ENCODE results near the gene SLC17A7.

SLC17A7 gene

GRCh38 chr19:49380391-49380790 is 60.9 kb downstream of the SLC17A7 start:
- H3K4me1 Mint-ChIP-seq: no peaks in the 10 kb centered on the region
- peaks cover 7% of the 10 kb centered on the region for H3K9me3 Mint-ChIP-seq
- DNase-seq: no peak
- H3K27me3 Mint-ChIP-seq: peaks cover 12% of the 10 kb centered on the region
- ATAC-seq: no peak
- no peak overlapping the region for H3K4me3 Mint-ChIP-seq
- peaks cover 5% of the 10 kb centered on the region for H3K36me3 Mint-ChIP-seq (ENCODE audit: low read depth)
- no peak overlapping the region for H3K27ac Mint-ChIP-seq

Measured in activated naive CD8-positive, alpha-beta T cell treated with anti-CD3 and anti-CD28 coated beads, Interleukin-2, amount 50 U/mL, for 24 hours (primary cell).